MM.1S (cell line): ENCODE data around the gene HOXC13.

Experiments used
- DNase-seq: peaks from one replicate; pipeline ENCODE4 v3.0.0-alpha.2; 2015
- H2AFZ ChIP-seq: fragments of 300-600 bp; sonication (generic); 2 replicates; pipeline ENCODE4 v1.6.0; 2016; ENCODE audit warnings: antibody characterized with exemption, low read length
- H3F3A ChIP-seq: fragments of 300-600 bp; sonication (generic); 2 replicates; pipeline ENCODE4 v1.6.1; 2016; ENCODE audit warnings: mild to moderate bottlenecking, antibody characterized with exemption, low read length, moderate library complexity, mixed read lengths; ENCODE audit not compliant: insufficient read depth
- H3K27ac ChIP-seq: fragments of 300-600 bp; sonication (generic); 2 replicates; pipeline ENCODE4 v1.5.1; 2016; ENCODE audit warnings: mild to moderate bottlenecking, low read length
- H3K27me3 ChIP-seq: fragments of 300-600 bp; sonication (generic); replicated peaks from 2 replicates; pipeline ENCODE4 v1.6.0; 2016; ENCODE audit warnings: low read length; ENCODE audit not compliant: insufficient read depth
- H3K36me3 ChIP-seq: fragments of 300-600 bp; sonication (generic); replicated peaks from 2 replicates; pipeline ENCODE4 v1.6.1; 2016; ENCODE audit warnings: mild to moderate bottlenecking, low read length, mixed read lengths; ENCODE audit not compliant: insufficient read depth
- H3K4me1 ChIP-seq: fragments of 300-600 bp; sonication (generic); 2 replicates; pipeline ENCODE4 v1.6.1; 2016; ENCODE audit warnings: low read length, mixed read lengths
- H3K4me2 ChIP-seq: fragments of 300-600 bp; sonication (generic); 2 replicates; pipeline ENCODE4 v1.6.0; 2016; ENCODE audit warnings: low read depth, low read length
- H3K4me3 ChIP-seq: fragments of 300-600 bp; sonication (generic); 2 replicates; pipeline ENCODE4 v1.5.1; 2016; ENCODE audit warnings: low read length, mixed read lengths
- H3K79me2 ChIP-seq: fragments of 300-600 bp; sonication (generic); 2 replicates; pipeline ENCODE4 v1.6.1; 2016; ENCODE audit warnings: mixed run types, low read length, mixed read lengths
- H3K9ac ChIP-seq: fragments of 300-600 bp; sonication (generic); 2 replicates; pipeline ENCODE4 v1.6.1; 2016; ENCODE audit warnings: low read length, mixed read lengths
- H3K9me2 ChIP-seq: fragments of 300-600 bp; sonication (generic); replicated peaks from 2 replicates; pipeline ENCODE4 v1.6.1; 2016; ENCODE audit warnings: mild to moderate bottlenecking, low read length, mixed read lengths; ENCODE audit not compliant: insufficient read depth
- H3K9me3 ChIP-seq: fragments of 300-600 bp; sonication (generic); replicated peaks from 2 replicates; pipeline ENCODE4 v1.6.1; 2016; ENCODE audit warnings: mild to moderate bottlenecking, low read length, mixed read lengths; ENCODE audit not compliant: insufficient read depth
- H4K20me1 ChIP-seq: fragments of 300-600 bp; sonication (generic); 2 replicates; pipeline ENCODE4 v1.6.1; 2016; ENCODE audit warnings: mild to moderate bottlenecking, low read length, moderate library complexity, mixed read lengths; ENCODE audit not compliant: insufficient read depth
- EZH2 ChIP-seq: fragments of 300-600 bp; sonication (generic); optimal IDR thresholded peaks from 2 replicates; pipeline ENCODE3; 2017; ENCODE audit warnings: low read depth, mild to moderate bottlenecking, antibody characterized with exemption, low read length, mixed read lengths
- EZH2phosphoT487 ChIP-seq: fragments of 300-600 bp; sonication (generic); IDR thresholded peaks from 2 replicates; pipeline ENCODE4 v1.6.1; 2018; ENCODE audit warnings: antibody characterized with exemption, low read length
- TF ChIP-seq, protein P1 (sequence below): fragments of 300-600 bp; sonication (generic); IDR thresholded peaks from 2 replicates; pipeline ENCODE4 v1.5.1; 2016; ENCODE audit warnings: antibody characterized with exemption, low read length, mixed read lengths

Gene HOXC13

DNA sequence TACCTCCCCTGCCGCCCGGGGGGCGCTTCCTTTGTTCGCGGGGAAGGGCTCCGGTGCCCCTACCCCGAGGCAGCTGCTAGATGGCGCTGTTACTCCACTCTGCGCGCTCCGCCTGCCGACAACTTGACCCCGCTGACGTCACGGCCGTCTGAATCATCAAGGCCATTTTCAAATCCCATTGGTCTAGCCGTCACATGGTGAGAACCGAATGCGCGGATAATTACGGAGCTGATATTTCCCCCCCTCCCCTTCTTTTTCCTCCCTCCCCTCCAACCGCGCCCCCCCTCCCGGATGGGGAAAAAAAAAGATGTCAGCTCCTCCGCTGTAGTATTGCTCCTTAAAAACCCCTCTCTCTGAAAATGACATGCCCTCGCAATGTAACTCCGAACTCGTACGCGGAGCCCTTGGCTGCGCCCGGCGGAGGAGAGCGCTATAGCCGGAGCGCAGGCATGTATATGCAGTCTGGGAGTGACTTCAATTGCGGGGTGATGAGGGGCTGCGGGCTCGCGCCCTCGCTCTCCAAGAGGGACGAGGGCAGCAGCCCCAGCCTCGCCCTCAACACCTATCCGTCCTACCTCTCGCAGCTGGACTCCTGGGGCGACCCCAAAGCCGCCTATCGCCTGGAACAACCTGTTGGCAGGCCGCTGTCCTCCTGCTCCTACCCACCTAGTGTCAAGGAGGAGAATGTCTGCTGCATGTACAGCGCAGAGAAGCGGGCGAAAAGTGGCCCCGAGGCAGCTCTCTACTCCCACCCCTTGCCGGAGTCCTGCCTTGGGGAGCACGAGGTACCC, 46.5 kb downstream of the HOXC13 start, which contains the start of gene HOXC10:
Gene HOXC10 (plus strand): TSS at position 246 of the 791 bp plus-strand sequence. CDS start 114 bp downstream, at position 360.
- no peak within 1 kb of the TSS for H2AFZ ChIP-seq
- TF ChIP-seq EZH2phosphoT487: no peak
- TF ChIP-seq, protein P1, sequence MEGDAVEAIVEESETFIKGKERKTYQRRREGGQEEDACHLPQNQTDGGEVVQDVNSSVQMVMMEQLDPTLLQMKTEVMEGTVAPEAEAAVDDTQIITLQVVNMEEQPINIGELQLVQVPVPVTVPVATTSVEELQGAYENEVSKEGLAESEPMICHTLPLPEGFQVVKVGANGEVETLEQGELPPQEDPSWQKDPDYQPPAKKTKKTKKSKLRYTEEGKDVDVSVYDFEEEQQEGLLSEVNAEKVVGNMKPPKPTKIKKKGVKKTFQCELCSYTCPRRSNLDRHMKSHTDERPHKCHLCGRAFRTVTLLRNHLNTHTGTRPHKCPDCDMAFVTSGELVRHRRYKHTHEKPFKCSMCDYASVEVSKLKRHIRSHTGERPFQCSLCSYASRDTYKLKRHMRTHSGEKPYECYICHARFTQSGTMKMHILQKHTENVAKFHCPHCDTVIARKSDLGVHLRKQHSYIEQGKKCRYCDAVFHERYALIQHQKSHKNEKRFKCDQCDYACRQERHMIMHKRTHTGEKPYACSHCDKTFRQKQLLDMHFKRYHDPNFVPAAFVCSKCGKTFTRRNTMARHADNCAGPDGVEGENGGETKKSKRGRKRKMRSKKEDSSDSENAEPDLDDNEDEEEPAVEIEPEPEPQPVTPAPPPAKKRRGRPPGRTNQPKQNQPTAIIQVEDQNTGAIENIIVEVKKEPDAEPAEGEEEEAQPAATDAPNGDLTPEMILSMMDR: peak; percentile 54
- no peaks in the 10 kb centered on the region for H3K36me3 ChIP-seq
- peaks cover 13% of the 10 kb centered on the region; the same call in 1 of the 2 replicates for H3K4me1 ChIP-seq
- no peaks in the 10 kb centered on the region for H3K9me3 ChIP-seq
- H3K9me2 ChIP-seq: no peaks in the 10 kb centered on the region
- H3K4me3 ChIP-seq: no peak within 1 kb of the TSS
- no peak within 1 kb of the TSS for H3K27ac ChIP-seq
- H3K79me2 ChIP-seq: no peaks in the 10 kb centered on the region
- H3F3A ChIP-seq: 0 out of 2 replicates have a peak, but pooled peaks cover 3% of the 10 kb centered on the region
- no peaks in the 10 kb centered on the region; the same call in 1 of the 2 replicates for H4K20me1 ChIP-seq
- peak within 1 kb of the TSS; percentile 38; the same call in 1 of the 2 replicates for H3K4me2 ChIP-seq
- no peak within 1 kb of the TSS for H3K9ac ChIP-seq
- H3K27me3 ChIP-seq: peaks cover 96% of the 10 kb centered on the region
- DNase-seq: peak; percentile 77

DNA sequence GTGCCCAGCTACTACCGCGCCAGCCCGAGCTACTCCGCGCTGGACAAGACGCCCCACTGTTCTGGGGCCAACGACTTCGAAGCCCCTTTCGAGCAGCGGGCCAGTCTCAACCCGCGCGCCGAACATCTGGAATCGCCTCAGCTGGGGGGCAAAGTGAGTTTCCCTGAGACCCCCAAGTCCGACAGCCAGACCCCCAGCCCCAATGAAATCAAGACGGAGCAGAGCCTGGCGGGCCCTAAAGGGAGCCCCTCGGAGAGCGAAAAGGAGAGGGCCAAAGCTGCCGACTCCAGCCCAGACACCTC, 47.0 kb downstream of the HOXC13 start:
- Histone ChIP-seq H3K4me3 (no peak overlapping the region), H3F3A (0 out of 2 replicates have a peak, but pooled peaks cover 3% of the 10 kb centered on the region), H3K9ac (no peak overlapping the region), H2AFZ (no peak overlapping the region), H3K36me3 (no peaks in the 10 kb centered on the region), H3K27me3 (peaks cover 96% of the 10 kb centered on the region), H3K9me2 (no peaks in the 10 kb centered on the region), H4K20me1 (no peaks in the 10 kb centered on the region; the same call in 1 of the 2 replicates), H3K9me3 (no peaks in the 10 kb centered on the region), H3K4me1 (peaks cover 13% of the 10 kb centered on the region; the same call in 1 of the 2 replicates), H3K27ac (no peak overlapping the region), H3K4me2 (peak overlapping the region; percentile 6; the same call in 1 of the 2 replicates), H3K79me2 (no peaks in the 10 kb centered on the region)
- no peak for DNase-seq
- TF ChIP-seq EZH2phosphoT487: no peak
- TF ChIP-seq EZH2: no peak
- TF ChIP-seq, protein P1: no peak

DNA sequence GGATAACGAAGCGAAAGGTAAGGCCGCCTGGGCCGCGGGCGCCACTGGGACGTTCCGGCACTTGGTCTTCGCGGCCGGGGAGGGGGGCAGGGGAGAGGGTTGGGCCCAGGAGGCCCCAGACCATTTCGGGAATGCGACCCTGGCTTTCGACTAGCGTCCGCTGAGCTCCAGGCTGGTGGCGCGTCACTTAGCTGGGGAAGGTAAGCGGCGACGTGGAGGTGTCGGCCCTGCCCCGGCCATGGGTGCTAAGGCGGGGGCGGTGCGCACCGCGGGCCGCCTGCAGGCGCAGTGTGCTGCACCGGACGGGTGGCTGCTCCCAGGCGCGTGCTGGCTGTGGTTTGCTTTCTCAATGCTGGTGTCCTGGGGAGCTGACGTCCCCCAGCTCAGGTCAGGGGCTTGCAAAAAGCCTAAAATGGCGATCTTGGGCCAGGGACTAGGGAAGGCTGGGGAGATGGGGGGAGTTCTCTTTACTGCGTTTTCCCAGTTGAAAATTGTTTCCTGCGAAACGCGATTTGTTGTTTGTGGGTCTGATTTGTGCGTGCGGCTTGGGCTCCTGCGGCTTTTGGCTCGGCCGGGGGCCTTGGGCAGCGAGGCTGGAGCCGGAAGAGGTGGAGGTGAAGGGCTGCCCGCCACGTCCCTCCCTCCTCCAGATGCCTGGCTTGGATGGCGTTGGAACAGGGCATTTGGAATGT, 47.5 kb downstream of the HOXC13 start:
- no peak overlapping the region for H3K27ac ChIP-seq
- no peak overlapping the region for H2AFZ ChIP-seq
- peaks cover 13% of the 10 kb centered on the region; the same call in 1 of the 2 replicates for H3K4me1 ChIP-seq
- no peaks in the 10 kb centered on the region for H3K36me3 ChIP-seq
- no peaks in the 10 kb centered on the region for H3K79me2 ChIP-seq
- H3K9me2 ChIP-seq: no peaks in the 10 kb centered on the region
- no peak for TF ChIP-seq EZH2phosphoT487
- no peaks in the 10 kb centered on the region for H3K9me3 ChIP-seq
- DNase-seq: no peak
- 0 out of 2 replicates have a peak, but pooled peaks cover 3% of the 10 kb centered on the region for H3F3A ChIP-seq
- peaks cover 96% of the 10 kb centered on the region for H3K27me3 ChIP-seq
- no peak overlapping the region for H3K4me3 ChIP-seq
- H3K9ac ChIP-seq: no peak overlapping the region
- H3K4me2 ChIP-seq: peak overlapping the region; percentile 6; the same call in 1 of the 2 replicates
- H4K20me1 ChIP-seq: no peaks in the 10 kb centered on the region; the same call in 1 of the 2 replicates
